Mesangial cell (primary cell): ENCODE results near the gene FGFR1OP2. TPM values are rescaled to one million over a fixed set of nuclear protein-coding genes. Genes with fewer than 3 reads are reported as not detected.

Experiments used
- total RNA-seq: library from RNA; depleted of rRNA; stranded (reverse); fragments of >200 nt; gene quantifications from 2 replicates; pipeline ENCODE4 v1.2.3, GENCODE V29; 2015

The FGFR1OP2 gene
- 15.3 and 20.9 TPM in 2 replicates for total RNA-seq

DNA sequence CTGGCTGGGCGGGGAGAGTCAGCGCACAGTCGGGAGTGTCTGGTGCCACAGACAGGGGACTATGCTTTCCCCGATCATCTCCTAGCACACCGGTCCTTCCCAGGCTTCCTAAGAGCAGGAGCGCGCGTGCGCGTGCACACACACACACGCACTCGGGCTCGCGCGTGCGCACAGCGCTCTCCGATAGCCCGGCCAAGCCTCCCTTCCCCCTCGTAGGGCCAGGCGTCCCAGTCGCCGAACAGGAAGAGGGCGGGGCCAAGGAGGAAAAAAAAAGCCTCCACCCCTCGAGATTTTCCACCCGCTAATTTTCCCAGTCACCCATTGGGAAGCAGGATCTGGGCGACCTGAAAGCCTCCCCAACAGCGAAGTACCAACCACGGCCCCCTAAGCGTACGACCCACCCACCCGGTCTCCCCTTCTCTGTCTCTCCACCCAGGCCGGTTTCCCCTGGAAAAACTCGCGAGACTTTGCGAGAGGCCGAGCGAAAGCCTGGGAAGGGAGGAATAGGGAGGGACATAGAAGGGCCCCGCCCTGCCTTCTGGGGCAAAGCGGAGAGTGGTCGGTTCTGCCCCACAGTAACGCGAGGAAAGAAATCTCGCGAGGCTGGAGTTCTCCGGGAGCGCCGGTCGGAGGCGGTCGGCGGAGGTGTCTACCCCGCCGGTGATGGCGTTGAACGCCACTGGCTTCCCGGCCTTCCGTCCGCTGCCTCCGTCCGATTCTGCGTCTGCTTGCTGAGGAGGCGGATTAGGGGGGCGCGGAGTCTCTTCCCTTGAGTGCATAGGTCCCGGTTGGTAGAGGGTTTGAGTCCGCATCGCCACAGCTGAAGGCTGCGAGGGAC is at the start of gene FGFR1OP2, which contains the start of gene INTS13:
Gene FGFR1OP2, plus strand, starts transcription at position 608 of the 838 bp plus-strand sequence. CDS start 15,689 bp downstream, outside the sequence.
Gene INTS13, minus strand, starts transcription at position 119 of the 838 bp plus-strand sequence. CDS start 1,178 bp downstream, outside the sequence.

DNA sequence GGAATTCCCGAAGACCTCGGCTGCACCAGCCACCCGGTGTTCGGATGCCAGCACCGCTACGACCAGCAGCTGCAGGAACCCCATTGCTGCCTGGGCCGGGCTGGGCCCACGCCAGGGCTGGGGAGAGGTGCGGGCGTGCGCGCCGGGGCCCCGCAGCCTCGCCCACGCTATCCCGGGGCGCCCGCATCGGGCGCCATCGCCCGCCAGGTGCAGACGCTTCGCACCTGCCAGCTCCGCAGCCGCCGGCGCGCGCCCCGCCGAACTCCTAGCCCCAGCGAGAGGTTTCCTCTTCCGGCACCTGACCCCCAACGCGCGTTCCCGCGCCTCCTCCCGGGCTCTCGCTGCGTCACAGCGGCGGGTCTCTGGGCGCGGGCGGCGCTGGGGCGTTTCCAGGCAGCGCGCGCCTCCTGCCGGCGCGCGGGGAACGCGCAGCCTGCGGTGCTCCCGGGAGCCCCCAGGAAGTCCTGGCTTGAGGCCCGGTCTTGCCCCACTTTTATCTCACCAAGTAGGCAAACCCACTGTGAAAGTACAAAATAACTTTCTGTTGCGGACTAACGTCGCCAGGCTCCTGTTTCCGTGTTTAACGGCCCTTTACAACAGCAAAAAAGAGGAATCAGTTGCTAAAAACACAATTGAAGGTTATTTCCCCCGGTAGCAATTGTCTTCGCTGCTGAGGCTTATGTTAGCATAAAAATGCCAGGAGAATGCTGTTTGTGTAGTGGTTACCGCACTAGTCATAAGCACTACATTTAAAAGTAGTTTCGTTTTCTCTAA is 76.0 kb downstream of the FGFR1OP2 start, which contains the start of gene TM7SF3:
Gene TM7SF3, minus strand, starts transcription at position 300 of the 774 bp plus-strand sequence. Its CDS starts 216 bp downstream, at position 84.

Other genes starting within 250 kb of the FGFR1OP2 start
- 9.1 and 11.9 TPM in 2 replicates for gene ITPR2, start 105.3 kb upstream of the FGFR1OP2 start, total RNA-seq
- 11.8 and 22.7 TPM in 2 replicates for gene INTS13, start 489 bp upstream of the FGFR1OP2 start, total RNA-seq
- 63.4 and 75.9 TPM in 2 replicates for gene TM7SF3, start 75.9 kb downstream of the FGFR1OP2 start, total RNA-seq
- 20.9 and 27.7 TPM in 2 replicates for gene MED21, start 84.1 kb downstream of the FGFR1OP2 start, total RNA-seq
- gene C12orf71, start 144.1 kb downstream of the FGFR1OP2 start, total RNA-seq, result not detected in 2 replicates